Measurements from ENCODE around the gene AP4M1.

GRCh38 chr7:100126931-100127865 is 25.8 kb downstream of the AP4M1 start, which contains the start of gene MBLAC1:
- TF ChIP-seq CTCF (IDR thresholded peaks at IDR 0.05) (no peak), POLR2A (IDR thresholded peaks at IDR 0.05) (peak; percentile 12 to 73 (median 68))
